ENCODE measurements around the gene KRT27. TPM values are rescaled to one million over a fixed set of nuclear protein-coding genes. Genes with fewer than 3 reads are reported as not detected.

KRT27 gene
- total and polyA plus RNA-seq, 2 experiments from 2014 or later: not detected

DNA sequence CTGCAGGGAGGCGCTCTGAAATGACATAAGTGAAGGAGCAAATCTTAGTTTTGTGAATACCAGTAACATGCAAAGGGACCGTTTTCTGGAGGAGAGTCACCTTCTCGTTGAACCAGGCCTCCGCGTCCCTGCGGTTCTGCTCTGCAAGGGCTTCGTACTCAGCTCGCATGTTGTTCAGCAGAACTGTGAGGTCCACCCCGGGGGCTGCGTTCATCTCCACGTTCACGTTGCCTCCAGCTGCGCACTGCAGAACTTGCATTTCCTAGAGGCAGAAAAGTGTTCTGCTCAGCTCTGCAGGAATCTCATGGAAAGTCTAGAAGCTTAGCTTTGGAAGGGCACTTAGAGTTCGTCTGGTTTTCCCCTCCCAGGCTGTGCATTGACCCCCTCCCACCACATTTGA is 31.3 kb downstream of the KRT27 start (continued):
- TF ChIP-seq ETS1 (IDR thresholded peaks at IDR 0.05): no peak
- no peak for TF ChIP-seq ZNF114 (CRISPR knock-in tag; IDR thresholded peaks at IDR 0.05)
- TF ChIP-seq, protein P1, sequence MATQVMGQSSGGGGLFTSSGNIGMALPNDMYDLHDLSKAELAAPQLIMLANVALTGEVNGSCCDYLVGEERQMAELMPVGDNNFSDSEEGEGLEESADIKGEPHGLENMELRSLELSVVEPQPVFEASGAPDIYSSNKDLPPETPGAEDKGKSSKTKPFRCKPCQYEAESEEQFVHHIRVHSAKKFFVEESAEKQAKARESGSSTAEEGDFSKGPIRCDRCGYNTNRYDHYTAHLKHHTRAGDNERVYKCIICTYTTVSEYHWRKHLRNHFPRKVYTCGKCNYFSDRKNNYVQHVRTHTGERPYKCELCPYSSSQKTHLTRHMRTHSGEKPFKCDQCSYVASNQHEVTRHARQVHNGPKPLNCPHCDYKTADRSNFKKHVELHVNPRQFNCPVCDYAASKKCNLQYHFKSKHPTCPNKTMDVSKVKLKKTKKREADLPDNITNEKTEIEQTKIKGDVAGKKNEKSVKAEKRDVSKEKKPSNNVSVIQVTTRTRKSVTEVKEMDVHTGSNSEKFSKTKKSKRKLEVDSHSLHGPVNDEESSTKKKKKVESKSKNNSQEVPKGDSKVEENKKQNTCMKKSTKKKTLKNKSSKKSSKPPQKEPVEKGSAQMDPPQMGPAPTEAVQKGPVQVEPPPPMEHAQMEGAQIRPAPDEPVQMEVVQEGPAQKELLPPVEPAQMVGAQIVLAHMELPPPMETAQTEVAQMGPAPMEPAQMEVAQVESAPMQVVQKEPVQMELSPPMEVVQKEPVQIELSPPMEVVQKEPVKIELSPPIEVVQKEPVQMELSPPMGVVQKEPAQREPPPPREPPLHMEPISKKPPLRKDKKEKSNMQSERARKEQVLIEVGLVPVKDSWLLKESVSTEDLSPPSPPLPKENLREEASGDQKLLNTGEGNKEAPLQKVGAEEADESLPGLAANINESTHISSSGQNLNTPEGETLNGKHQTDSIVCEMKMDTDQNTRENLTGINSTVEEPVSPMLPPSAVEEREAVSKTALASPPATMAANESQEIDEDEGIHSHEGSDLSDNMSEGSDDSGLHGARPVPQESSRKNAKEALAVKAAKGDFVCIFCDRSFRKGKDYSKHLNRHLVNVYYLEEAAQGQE (IDR thresholded peaks at IDR 0.05; ENCODE audit: unreplicated experiment): no peak
- TF ChIP-seq NANOG (IDR thresholded peaks at IDR 0.05; ENCODE audit: borderline replicate concordance): no peak

DNA sequence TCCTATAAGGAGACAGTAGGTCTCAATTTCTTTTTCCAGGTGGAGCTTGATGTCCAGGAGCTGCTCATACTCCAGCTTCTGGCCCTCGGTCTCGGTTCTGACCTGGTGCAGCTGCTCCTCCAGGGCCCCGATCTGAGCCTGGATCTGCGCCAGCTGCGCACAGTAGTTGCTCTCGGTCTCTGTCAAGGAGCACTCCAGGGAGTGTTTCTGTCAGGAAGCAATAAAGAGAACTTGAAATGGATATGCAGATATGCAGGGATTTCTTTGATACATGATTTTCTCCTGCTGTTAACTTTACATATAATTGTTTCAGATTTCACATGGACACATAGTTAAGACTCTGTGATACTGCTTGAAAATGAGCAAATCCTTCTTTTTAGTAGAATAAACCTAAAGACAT is 32.0 kb downstream of the KRT27 start:
- DNase-seq (ENCODE audit: low spot score) (no peak), ATAC-seq (no peak)
- H2AFZ ChIP-seq: no peak overlapping the region
- Mint-ChIP-seq H3K4me1 (peaks cover 4% of the 10 kb centered on the region; the same call in 1 of the 3 replicates), H3K27ac (no peak overlapping the region), H3K4me3 (no peak overlapping the region), H3K36me3 (ENCODE audit: low read depth) (no peaks in the 10 kb centered on the region), H3K27me3 (ENCODE audit: insufficient read depth, low read depth, poor library complexity) (no peaks in the 10 kb centered on the region), H3K9me3 (no peaks in the 10 kb centered on the region)
- no peaks in the 10 kb centered on the region for H3K9me2 ChIP-seq (ENCODE audit: insufficient read depth)
- H3K4me3 ChIP-seq: no peak overlapping the region
- H3K36me3 ChIP-seq (ENCODE audit: insufficient read depth): no peaks in the 10 kb centered on the region
- H3K27me3 ChIP-seq (ENCODE audit: insufficient read depth): no peaks in the 10 kb centered on the region
- H3K4me2 ChIP-seq: no peak overlapping the region
- no peaks in the 10 kb centered on the region for H3F3A ChIP-seq (replicated peaks; ENCODE audit: low read depth)
- H3K79me2 ChIP-seq (replicated peaks; ENCODE audit: insufficient read depth): no peaks in the 10 kb centered on the region
- no peaks in the 10 kb centered on the region for H4K20me1 ChIP-seq (replicated peaks; ENCODE audit: insufficient read depth)
- no peaks in the 10 kb centered on the region for H3K4me1 ChIP-seq (ENCODE audit: insufficient read depth)
- H3K27ac ChIP-seq (ENCODE audit: low read depth): no peak overlapping the region
- TF ChIP-seq ZNF331 (CRISPR knock-in tag; IDR thresholded peaks at IDR 0.05; ENCODE audit: low read depth) (no peak), CTCF (conservative IDR thresholded peaks at IDR 0.05; ENCODE audit: low read depth in 2 of 2) (no peak), CREB1 (CRISPR knock-in tag; IDR thresholded peaks at IDR 0.05; ENCODE audit: low read depth) (no peak), POLR2AphosphoS5 (IDR thresholded peaks at IDR 0.05; ENCODE audit: low read depth) (no peak), ETS1 (IDR thresholded peaks at IDR 0.05) (no peak), NANOG (IDR thresholded peaks at IDR 0.05; ENCODE audit: borderline replicate concordance) (no peak), EZH2phosphoT487 (IDR thresholded peaks at IDR 0.05; ENCODE audit: unreplicated experiment) (no peak), ZNF114 (CRISPR knock-in tag; IDR thresholded peaks at IDR 0.05) (no peak), STAT1 (IDR thresholded peaks at IDR 0.05; ENCODE audit: unreplicated experiment) (no peak), EZH2 (IDR thresholded peaks at IDR 0.05; ENCODE audit: low read depth, unreplicated experiment) (no peak)
- TF ChIP-seq, protein P2, sequence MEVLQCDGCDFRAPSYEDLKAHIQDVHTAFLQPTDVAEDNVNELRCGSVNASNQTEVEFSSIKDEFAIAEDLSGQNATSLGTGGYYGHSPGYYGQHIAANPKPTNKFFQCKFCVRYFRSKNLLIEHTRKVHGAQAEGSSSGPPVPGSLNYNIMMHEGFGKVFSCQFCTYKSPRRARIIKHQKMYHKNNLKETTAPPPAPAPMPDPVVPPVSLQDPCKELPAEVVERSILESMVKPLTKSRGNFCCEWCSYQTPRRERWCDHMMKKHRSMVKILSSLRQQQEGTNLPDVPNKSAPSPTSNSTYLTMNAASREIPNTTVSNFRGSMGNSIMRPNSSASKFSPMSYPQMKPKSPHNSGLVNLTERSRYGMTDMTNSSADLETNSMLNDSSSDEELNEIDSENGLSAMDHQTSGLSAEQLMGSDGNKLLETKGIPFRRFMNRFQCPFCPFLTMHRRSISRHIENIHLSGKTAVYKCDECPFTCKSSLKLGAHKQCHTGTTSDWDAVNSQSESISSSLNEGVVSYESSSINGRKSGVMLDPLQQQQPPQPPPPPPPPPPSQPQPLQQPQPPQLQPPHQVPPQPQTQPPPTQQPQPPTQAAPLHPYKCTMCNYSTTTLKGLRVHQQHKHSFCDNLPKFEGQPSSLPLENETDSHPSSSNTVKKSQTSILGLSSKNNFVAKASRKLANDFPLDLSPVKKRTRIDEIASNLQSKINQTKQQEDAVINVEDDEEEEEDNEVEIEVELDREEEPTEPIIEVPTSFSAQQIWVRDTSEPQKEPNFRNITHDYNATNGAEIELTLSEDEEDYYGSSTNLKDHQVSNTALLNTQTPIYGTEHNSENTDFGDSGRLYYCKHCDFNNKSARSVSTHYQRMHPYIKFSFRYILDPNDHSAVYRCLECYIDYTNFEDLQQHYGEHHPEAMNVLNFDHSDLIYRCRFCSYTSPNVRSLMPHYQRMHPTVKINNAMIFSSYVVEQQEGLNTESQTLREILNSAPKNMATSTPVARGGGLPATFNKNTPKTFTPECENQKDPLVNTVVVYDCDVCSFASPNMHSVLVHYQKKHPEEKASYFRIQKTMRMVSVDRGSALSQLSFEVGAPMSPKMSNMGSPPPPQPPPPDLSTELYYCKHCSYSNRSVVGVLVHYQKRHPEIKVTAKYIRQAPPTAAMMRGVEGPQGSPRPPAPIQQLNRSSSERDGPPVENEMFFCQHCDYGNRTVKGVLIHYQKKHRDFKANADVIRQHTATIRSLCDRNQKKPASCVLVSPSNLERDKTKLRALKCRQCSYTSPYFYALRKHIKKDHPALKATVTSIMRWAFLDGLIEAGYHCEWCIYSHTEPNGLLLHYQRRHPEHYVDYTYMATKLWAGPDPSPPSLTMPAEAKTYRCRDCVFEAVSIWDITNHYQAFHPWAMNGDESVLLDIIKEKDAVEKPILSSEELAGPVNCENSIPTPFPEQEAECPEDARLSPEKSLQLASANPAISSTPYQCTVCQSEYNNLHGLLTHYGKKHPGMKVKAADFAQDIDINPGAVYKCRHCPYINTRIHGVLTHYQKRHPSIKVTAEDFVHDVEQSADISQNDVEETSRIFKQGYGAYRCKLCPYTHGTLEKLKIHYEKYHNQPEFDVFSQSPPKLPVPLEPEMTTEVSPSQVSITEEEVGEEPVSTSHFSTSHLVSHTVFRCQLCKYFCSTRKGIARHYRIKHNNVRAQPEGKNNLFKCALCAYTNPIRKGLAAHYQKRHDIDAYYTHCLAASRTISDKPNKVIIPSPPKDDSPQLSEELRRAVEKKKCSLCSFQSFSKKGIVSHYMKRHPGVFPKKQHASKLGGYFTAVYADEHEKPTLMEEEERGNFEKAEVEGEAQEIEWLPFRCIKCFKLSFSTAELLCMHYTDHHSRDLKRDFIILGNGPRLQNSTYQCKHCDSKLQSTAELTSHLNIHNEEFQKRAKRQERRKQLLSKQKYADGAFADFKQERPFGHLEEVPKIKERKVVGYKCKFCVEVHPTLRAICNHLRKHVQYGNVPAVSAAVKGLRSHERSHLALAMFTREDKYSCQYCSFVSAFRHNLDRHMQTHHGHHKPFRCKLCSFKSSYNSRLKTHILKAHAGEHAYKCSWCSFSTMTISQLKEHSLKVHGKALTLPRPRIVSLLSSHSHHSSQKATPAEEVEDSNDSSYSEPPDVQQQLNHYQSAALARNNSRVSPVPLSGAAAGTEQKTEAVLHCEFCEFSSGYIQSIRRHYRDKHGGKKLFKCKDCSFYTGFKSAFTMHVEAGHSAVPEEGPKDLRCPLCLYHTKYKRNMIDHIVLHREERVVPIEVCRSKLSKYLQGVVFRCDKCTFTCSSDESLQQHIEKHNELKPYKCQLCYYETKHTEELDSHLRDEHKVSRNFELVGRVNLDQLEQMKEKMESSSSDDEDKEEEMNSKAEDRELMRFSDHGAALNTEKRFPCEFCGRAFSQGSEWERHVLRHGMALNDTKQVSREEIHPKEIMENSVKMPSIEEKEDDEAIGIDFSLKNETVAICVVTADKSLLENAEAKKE (CRISPR knock-in tag; IDR thresholded peaks at IDR 0.05): no peak
